ENCODE data around the gene WDFY1. TPM values are rescaled to one million over a fixed set of nuclear protein-coding genes. Genes with fewer than 3 reads are reported as not detected.

WDFY1 gene
- total RNA-seq, 1 experiment from 2014 or later, result 88.7 TPM

- Histone ChIP-seq H3K4me1 (ENCODE audit: insufficient read depth, low read length, poor library complexity, severe bottlenecking) (no peaks in the 10 kb centered on the region), H3K27me3 (replicated peaks; ENCODE audit: insufficient read depth, low read depth, low read length, poor library complexity) (no peaks in the 10 kb centered on the region), H3K36me3 (ENCODE audit: insufficient read depth, low read length, poor library complexity, severe bottlenecking) (peaks cover 64% of the 10 kb centered on the region), H3K4me3 (ENCODE audit: low read depth, low read length, poor library complexity, severe bottlenecking) (no peak overlapping the region), H3K9me3 (ENCODE audit: low read depth, low read length, poor library complexity, severe bottlenecking) (no peaks in the 10 kb centered on the region), H3K27ac (ENCODE audit: low read depth, low read length, poor library complexity, severe bottlenecking) (no peak overlapping the region)
- no peak for DNase-seq (ENCODE audit: low spot score)
- BruUV-seq (replicated peaks), result no TSS peak
- TF ChIP-seq EZH2 (IDR thresholded peaks at IDR 0.05; ENCODE audit: borderline replicate concordance, low read depth, low read length, poor library complexity, severe bottlenecking) (no peak), CTCF (conservative IDR thresholded peaks at IDR 0.05; ENCODE audit: low read depth, low read length) (no peak)
- CTCF ChIA-PET, result no interaction called here
- intact Hi-C loops (cut with micrococcal nuclease; ENCODE audit: unreplicated experiment), result loop anchor here (10.0 kb wide), 2 partner anchors 465 to 675 kb away; no protein-coding TSS in a partner anchor
- POLR2A ChIA-PET (ENCODE audit: low non-redundant PET), result no interaction called here
These were observed 34.7 kb upstream of the WDFY1 start for GRCh38 chr2:223979730-223980396.

GRCh38 chr2:223978451-223978850 lies 33.3 kb upstream of the WDFY1 start:
- no TSS peak for BruUV-seq (replicated peaks)
- Histone ChIP-seq H3K27ac (ENCODE audit: low read depth, low read length, poor library complexity, severe bottlenecking) (no peak overlapping the region), H3K9me3 (ENCODE audit: low read depth, low read length, poor library complexity, severe bottlenecking) (no peaks in the 10 kb centered on the region), H3K4me3 (ENCODE audit: low read depth, low read length, poor library complexity, severe bottlenecking) (no peak overlapping the region), H3K27me3 (replicated peaks; ENCODE audit: insufficient read depth, low read depth, low read length, poor library complexity) (no peaks in the 10 kb centered on the region), H3K36me3 (ENCODE audit: insufficient read depth, low read length, poor library complexity, severe bottlenecking) (peaks cover 50% of the 10 kb centered on the region), H3K4me1 (ENCODE audit: insufficient read depth, low read length, poor library complexity, severe bottlenecking) (no peaks in the 10 kb centered on the region)
- ChIA-PET CTCF (no interaction called here), POLR2A (ENCODE audit: low non-redundant PET) (no interaction called here)
- intact Hi-C loops (cut with micrococcal nuclease; ENCODE audit: unreplicated experiment), result loop anchor here (10.0 kb wide), 2 partner anchors 466 to 676 kb away; no protein-coding TSS in a partner anchor
- TF ChIP-seq CTCF (conservative IDR thresholded peaks at IDR 0.05; ENCODE audit: low read depth, low read length), result no peak
- TF ChIP-seq EZH2 (IDR thresholded peaks at IDR 0.05; ENCODE audit: borderline replicate concordance, low read depth, low read length, poor library complexity, severe bottlenecking), result no peak
- DNase-seq (ENCODE audit: low spot score), result no peak

- Histone ChIP-seq H3K4me1 (ENCODE audit: insufficient read depth, low read length, poor library complexity, severe bottlenecking) (peaks cover 11% of the 10 kb centered on the region), H3K4me3 (ENCODE audit: low read depth, low read length, poor library complexity, severe bottlenecking) (no peak overlapping the region), H3K36me3 (ENCODE audit: insufficient read depth, low read length, poor library complexity, severe bottlenecking) (peaks cover 40% of the 10 kb centered on the region), H3K27me3 (replicated peaks; ENCODE audit: insufficient read depth, low read depth, low read length, poor library complexity) (no peaks in the 10 kb centered on the region), H3K9me3 (ENCODE audit: low read depth, low read length, poor library complexity, severe bottlenecking) (no peaks in the 10 kb centered on the region), H3K27ac (ENCODE audit: low read depth, low read length, poor library complexity, severe bottlenecking) (no peak overlapping the region)
- intact Hi-C loops (cut with micrococcal nuclease; ENCODE audit: unreplicated experiment), result loop anchor here (10.0 kb wide), 2 partner anchors 468 to 678 kb away; no protein-coding TSS in a partner anchor
- no peak for DNase-seq (ENCODE audit: low spot score)
- CTCF ChIA-PET, result no interaction called here
- POLR2A ChIA-PET (ENCODE audit: low non-redundant PET), result no interaction called here
- no TSS peak for BruUV-seq (replicated peaks)
- TF ChIP-seq CTCF (conservative IDR thresholded peaks at IDR 0.05; ENCODE audit: low read depth, low read length) (no peak), EZH2 (IDR thresholded peaks at IDR 0.05; ENCODE audit: borderline replicate concordance, low read depth, low read length, poor library complexity, severe bottlenecking) (no peak)
These were observed 31.6 kb upstream of the WDFY1 start for GRCh38 chr2:223976635-223977226.

Measured in A673 (cell line).